Skeletal muscle cell (primary cell): ENCODE results near the gene PGD.
"Not testable (repeated sequence)": the region's sequence is repeated elsewhere in the genome, so short reads cannot be mapped to it uniquely, and the experiment has no call there.

ENCODE experiments used
- DNase-seq: peaks from one replicate; pipeline ENCODE4 v3.0.0-alpha.2; 2010; ENCODE audit warnings: low read depth
- H3K4me3 ChIP-seq: 2 replicates; pipeline ENCODE4 v1.5.1; 2011; ENCODE audit warnings: low read depth, mild to moderate bottlenecking, control low read depth, low read length, moderate library complexity

Gene PGD

GRCh38 chr1:10398734-10399443 lies at the start of gene PGD:
Gene PGD, plus strand, starts transcription at chr1:10399064. Its CDS starts 54 bp downstream, at chr1:10399118.
- H3K4me3 ChIP-seq = peak within 1 kb of the TSS; percentile 94
- peak; percentile 95 for DNase-seq

DNA sequence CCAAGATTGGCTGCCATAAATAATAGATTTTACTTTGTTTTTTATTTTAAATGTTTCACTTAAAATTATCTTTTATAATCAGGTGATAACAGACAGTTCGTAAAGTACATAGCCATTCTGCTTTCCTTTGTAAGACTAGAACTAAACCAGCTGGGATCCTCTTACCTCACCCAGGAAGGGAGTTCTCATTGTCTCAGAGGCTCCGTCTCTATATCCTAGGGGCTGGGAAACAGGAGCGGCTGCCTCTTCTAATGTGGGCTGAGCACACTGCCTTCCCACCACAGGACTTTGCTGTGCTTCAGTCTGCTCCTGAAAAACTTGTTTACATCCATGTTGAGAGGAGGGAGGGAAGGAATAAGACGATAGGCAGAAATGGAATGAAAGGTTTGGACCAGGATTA lies 45.6 kb upstream of the PGD start:
- no peak for DNase-seq

DNA sequence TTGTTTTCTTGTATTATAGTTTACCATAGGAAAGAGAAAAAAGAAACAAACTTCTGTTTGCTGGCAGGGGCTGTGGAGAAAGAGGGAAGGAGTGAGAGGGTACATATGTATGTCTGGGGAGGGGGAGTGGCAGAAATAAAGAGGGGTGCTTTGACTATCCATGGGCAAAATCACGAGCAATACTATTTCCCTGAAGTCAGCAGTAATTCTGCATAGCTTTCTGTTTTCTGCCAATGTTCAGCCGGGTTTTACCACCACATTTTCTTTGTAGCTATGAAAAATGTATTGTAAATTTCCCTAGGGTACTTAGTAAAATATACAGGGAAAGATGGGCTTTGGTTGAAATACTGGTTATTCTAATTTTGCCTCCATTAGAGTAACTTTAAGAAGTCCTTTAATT lies 45.2 kb upstream of the PGD start:
- H3K4me3 ChIP-seq = no peak overlapping the region
- no peak for DNase-seq

More for the DNA sequence above, 45.6 kb upstream of the PGD start:
- no peak overlapping the region for H3K4me3 ChIP-seq

DNA sequence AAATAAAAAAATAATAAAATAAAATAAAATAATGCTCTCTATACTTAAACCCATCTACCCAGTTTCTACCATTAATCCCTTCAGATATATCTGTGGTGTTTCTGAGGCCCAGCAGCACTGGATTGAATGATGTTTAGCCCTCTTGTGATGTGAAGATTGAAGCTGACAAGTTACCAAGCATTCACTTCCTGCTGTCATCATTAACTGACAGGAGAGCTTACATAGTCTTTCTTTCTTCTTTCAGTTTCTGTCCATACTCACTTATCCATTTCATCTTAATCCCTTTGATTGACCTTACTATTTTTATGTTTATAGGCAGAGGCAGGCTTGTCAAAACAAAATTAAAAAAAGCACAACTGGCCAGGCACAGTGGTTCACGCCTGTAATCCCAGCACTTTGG lies 38.8 kb upstream of the PGD start:
- DNase-seq = no peak
- no peak overlapping the region for H3K4me3 ChIP-seq

GRCh38 chr1:10361515-10361914 lies 37.3 kb upstream of the PGD start:
- no peak for DNase-seq

GRCh38 chr1:10368194-10368593 lies 30.7 kb upstream of the PGD start:
- DNase-seq = no peak
- H3K4me3 ChIP-seq = no peak overlapping the region

More at GRCh38 chr1:10361515-10361914, 37.3 kb upstream of the PGD start:
- no peak overlapping the region for H3K4me3 ChIP-seq

DNA sequence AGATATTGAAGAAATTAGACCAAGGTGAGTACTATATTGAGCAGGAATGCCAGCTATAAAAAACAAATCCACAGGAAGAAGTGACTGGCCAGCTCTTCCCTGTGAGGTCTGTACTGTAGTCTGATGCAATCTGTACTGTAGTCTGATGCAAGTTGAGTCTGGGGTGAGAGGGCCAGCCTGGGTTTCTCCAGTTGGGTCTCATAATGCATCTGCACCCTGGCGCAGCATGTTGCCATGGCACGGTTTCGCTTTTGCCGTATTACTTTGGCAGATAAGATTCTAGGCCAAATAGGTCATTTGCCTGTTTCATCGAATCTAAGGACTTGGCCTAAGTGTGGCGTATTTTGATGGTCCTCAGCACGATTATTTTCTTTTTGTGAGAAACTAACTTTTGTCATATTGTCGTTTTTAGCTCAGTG lies 24.4 kb upstream of the PGD start:
- no peak for DNase-seq

DNA sequence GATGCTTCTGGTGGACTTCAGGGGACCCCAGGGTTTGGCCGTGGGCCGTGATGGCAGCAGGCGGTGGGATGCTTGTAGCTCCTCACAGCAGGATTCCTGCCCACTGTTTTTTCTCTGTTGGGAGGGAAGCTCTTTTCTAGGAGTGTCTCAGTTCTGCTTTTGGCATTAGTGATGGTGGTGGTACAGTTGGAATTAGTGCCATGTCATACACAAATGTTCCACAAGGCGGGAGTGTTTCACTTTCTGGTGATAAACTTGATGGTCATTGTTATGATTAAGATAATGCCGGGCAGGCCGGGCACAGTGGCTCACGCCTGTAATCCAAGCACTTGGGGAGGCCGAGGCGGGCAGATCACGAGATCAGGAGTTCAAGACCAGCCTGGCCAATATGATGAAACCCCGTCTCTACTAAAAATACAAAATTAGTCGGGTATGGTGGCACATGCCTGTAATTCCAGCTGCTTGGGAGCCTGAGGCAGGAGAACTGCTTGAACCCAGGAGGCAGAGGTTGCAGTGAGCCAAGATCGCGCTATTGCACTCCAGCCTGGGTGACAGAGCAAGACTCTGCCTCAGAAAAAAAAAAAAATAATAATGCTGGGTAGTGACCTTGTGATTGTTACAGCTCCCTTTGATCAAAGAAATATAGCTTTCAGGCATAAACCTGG lies 21.4 kb upstream of the PGD start:
- not testable (repeated sequence) for H3K4me3 ChIP-seq, DNase-seq

More for the DNA sequence above, 24.4 kb upstream of the PGD start:
- H3K4me3 ChIP-seq = no peak overlapping the region

DNA sequence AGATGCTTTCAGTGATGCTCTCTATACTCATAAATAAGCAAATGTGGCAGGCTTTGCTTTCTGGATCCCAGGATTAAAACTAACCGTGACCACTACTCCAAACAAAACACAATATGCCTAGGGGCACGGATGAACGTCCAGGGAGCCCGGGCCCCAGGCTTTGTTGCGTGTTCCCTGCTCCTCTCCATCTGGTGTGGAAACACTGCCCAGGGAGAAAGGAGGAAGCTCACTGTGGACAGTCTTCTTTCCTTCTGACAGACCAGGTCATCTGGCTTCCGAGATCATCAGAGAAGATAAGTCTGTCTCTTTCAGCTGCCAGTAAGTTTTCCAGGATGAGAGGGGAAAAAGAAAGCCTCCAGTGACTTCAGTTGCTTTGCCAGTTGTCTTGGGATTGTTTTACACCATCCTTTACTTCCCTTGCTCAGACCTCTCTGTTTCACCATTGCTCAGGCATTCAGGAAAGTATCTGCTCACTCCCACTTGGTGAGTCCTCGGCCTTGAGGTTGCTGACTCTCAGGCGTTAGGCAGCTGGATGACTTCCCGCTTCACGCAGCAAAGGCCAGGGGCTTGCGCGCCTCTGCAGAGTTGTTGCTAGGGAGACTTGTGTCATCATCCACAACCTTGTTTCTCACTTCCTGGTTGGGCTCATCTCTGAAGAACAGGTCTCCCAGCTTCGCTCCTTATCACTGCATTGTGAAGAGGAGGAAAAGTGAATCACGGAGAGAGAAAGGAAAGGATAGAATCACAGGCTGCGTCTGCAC lies 20.6 kb upstream of the PGD start:
- H3K4me3 ChIP-seq = no peak overlapping the region
- peak; percentile 93 for DNase-seq

GRCh38 chr1:10379101-10379620 lies 19.7 kb upstream of the PGD start:
- H3K4me3 ChIP-seq = no peak overlapping the region
- no peak for DNase-seq

DNA sequence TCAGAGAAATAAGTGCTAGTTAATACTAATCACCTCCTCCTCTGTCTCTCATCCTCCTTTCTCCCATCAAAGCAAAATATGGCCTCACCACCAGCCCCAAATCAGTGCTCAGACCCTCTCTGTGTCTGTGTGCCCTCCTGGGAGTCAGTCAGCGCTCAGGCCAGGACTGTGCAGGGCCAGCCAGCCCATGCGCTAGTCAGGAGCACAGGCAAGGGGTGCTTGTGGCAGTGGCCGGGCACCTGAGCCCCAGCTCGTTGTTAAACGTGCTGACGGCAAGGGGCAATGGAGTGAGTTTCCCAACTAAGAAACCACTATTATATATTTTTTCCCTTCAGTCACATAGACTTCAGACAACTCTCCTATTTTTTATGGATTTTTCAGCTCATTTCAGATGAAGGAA lies 19.2 kb upstream of the PGD start:
- no peak overlapping the region for H3K4me3 ChIP-seq
- no peak for DNase-seq

DNA sequence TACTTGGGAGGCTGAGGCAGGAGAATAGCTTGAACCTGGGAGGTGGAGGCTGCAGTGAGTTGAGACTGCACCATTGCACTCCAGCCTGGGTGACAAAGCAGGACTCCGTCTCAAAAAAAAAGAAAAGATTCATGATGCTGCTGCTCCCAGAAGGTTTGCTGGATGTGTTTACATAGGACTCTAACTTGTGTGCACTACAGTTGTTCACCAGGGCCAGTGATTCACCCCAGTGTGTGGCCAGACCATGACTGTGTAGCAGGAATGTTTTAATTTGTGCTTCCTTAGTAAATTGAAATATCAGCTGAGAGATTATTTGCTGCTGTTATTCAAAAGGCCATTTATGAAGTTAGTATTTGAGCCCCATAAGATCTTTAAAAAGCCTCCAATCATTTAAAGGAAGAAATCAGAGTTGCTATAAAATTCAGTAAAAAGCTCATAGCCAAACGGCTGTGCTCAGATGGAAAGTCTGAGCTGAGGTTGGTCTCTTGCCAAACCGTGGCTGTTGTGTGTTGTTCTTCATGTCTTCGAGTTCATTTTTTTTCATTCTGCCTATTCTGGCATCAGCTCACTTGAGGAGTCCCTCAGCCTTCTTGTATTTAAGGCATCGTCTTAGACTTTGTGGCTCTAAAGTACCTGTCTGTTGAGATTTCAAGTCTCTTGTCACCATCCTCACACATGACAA lies 18.1 kb upstream of the PGD start:
- H3K4me3 ChIP-seq = no peak overlapping the region
- DNase-seq = peak; percentile 84

GRCh38 chr1:10383630-10384029 lies 15.2 kb upstream of the PGD start:
- H3K4me3 ChIP-seq = no peak overlapping the region
- DNase-seq = no peak

GRCh38 chr1:10384219-10384618 lies 14.6 kb upstream of the PGD start:
- DNase-seq = no peak
- H3K4me3 ChIP-seq = no peak overlapping the region

GRCh38 chr1:10386761-10387676 lies 11.8 kb upstream of the PGD start:
- DNase-seq = no peak

DNA sequence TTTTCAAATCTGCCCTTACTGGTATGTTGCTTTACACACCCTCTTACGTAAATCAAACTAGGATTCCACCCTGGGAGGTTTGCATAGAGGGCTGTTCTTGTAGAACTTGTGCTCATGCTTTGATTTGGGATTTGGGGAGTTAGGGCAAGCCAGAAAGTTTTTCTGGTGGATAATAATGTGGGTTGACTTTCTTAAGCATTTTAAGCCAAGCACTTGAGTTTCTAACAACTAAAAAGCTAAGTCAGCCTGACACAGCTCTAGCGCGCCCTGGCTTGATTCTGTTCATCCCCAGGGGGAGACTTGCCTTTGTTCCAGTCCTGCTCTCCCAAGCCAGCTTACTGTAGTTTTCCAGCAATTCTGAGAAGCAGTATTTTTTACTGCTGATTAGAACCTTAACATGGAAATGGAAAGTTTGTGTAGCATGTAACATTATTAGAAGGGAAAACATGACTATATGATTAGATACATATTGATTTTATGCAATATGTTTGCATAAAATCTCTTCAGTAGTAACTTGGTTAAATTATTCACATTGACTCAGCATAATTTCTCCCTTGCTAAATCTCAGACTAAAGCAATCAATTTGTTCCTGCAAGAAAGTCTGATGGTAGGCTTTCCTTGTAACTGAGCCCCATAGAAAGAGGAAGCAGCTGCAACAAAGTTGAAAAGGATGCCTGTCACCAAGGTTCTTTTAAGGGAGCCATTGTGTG lies 11.0 kb upstream of the PGD start:
- H3K4me3 ChIP-seq = peak overlapping the region; percentile 28
- DNase-seq = peak; percentile 67

More at GRCh38 chr1:10386761-10387676, 11.8 kb upstream of the PGD start:
- peak overlapping the region; percentile 28 for H3K4me3 ChIP-seq

GRCh38 chr1:10388387-10388715 lies 10.5 kb upstream of the PGD start:
- H3K4me3 ChIP-seq = no peak overlapping the region

More at GRCh38 chr1:10388387-10388715, 10.5 kb upstream of the PGD start:
- no peak for DNase-seq
